ENCODE measurements around the gene GTF2A2. TPM values are rescaled to one million over a fixed set of nuclear protein-coding genes. Genes with fewer than 3 reads are reported as not detected.
"Not testable (repeated sequence)": the region's sequence is repeated elsewhere in the genome, so short reads cannot be mapped to it uniquely, and the experiment has no call there.

GTF2A2 gene, protein sequence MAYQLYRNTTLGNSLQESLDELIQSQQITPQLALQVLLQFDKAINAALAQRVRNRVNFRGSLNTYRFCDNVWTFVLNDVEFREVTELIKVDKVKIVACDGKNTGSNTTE
- 100 to 1,000 TPM; 115 to 206 (median 142) TPM for polyA plus RNA-seq (ENCODE audit: low read depth in 6 of 6)

DNA sequence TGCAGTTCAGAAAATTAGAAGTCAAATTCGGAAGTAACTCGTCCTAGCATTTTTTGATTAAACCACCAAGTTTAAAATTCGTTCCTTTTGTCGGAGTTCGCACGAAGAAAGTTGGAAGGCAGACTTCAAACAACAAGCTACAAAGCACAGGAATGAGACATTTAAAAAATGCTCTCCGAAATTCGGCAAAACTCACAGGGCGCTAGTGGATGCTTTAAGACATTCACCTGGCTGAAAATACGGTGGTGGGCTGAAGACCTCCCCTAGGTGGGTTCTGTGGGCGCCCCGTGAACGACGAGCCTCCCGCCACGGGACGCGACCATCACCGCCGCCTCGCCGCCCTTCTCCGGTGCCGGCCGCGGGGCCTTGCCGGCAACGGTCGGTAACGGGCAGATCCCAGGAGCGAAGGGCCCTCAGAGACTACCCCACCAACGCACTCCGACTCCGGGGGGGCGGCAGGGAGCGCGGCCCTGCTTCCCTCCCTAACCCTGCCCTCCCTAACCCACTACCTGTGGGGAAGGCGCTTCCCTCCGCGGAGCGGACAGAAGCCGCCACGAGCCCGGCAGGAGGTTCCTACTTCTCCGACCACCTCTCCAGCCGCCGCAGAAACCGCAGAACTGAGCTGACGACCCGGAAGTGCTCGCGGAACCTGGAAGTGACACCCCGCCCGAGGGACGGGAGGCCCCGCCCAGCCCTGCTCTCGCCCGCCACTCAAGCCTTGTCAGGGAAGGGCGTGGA is at the start of gene GTF2A2:
Gene GTF2A2, minus strand, starts transcription at position 619 of the 738 bp plus-strand sequence. CDS start 5,238 bp downstream, outside the sequence.
- Mint-ChIP-seq H3K27me3 (no peaks in the 10 kb centered on the region), H3K27ac (peak within 1 kb of the TSS in 5 of 6 donors; percentile 85 to 92 (median 91)), H3K36me3 (peaks cover 5 to 6% of the 10 kb centered on the region in 2 donors), H3K9me3 (no peaks in the 10 kb centered on the region), H3K4me1 (peaks cover 7 to 10% (median 10%) of the 10 kb centered on the region in 3 donors), H3K4me3 (peak within 1 kb of the TSS in 3 of 8 donors; percentile 57 to 93 (median 91))
- peak; percentile 99 for ATAC-seq (ENCODE audit: low read depth in 2 of 2)
- DNase-seq: peak; percentile 92

GRCh38 chr15:59703979-59704796 is 46.9 kb upstream of the GTF2A2 start:
- ATAC-seq (ENCODE audit: low read depth in 2 of 2): no peak
- Mint-ChIP-seq H3K9me3 (peaks cover 0 to 11% (median 2%) of the 10 kb centered on the region in 7 donors), H3K4me1 (no peaks in the 10 kb centered on the region), H3K27ac (no peak overlapping the region), H3K4me3 (no peak overlapping the region), H3K27me3 (peaks cover 0 to 16% (median 12%) of the 10 kb centered on the region in 3 donors), H3K36me3 (no peaks in the 10 kb centered on the region)
- no peak for DNase-seq

DNA sequence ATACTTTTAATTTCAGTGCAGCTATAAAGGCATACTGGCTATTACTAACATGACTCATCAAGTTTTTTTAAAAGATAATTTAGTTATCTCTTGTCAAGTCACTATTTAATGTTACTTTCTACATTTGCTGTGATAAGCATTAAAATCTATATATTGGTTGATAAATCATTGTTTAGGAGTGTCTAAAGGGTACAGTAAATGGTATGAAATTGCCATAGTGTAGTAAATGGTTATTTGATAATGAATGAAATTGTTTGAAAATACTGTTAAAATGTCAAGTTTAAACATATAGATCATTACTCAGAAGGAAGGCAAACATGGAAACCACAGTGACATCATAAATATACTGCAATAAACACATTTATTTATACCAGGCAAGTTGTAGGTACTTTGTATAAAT is 45.0 kb upstream of the GTF2A2 start:
- DNase-seq (no peak), ATAC-seq (ENCODE audit: low read depth in 2 of 2) (no peak)
- no peaks in the 10 kb centered on the region for H3K4me1 Mint-ChIP-seq
- H3K9me3 Mint-ChIP-seq: peaks cover 0 to 1% (median 0%) of the 10 kb centered on the region in 7 donors
- H3K36me3 Mint-ChIP-seq: no peaks in the 10 kb centered on the region
- no peak overlapping the region for H3K27ac Mint-ChIP-seq
- H3K27me3 Mint-ChIP-seq: peaks cover 0 to 6% (median 5%) of the 10 kb centered on the region in 3 donors
- H3K4me3 Mint-ChIP-seq: no peak overlapping the region

GRCh38 chr15:59701880-59702279 is 44.6 kb upstream of the GTF2A2 start:
- H3K4me3 Mint-ChIP-seq: no peak overlapping the region
- ATAC-seq (ENCODE audit: low read depth in 2 of 2) (no peak), DNase-seq (no peak)
- H3K4me1 Mint-ChIP-seq: no peaks in the 10 kb centered on the region
- no peak overlapping the region for H3K27ac Mint-ChIP-seq
- peaks cover 0 to 5% (median 1%) of the 10 kb centered on the region in 3 donors for H3K27me3 Mint-ChIP-seq
- H3K36me3 Mint-ChIP-seq: no peaks in the 10 kb centered on the region
- no peaks in the 10 kb centered on the region for H3K9me3 Mint-ChIP-seq

DNA sequence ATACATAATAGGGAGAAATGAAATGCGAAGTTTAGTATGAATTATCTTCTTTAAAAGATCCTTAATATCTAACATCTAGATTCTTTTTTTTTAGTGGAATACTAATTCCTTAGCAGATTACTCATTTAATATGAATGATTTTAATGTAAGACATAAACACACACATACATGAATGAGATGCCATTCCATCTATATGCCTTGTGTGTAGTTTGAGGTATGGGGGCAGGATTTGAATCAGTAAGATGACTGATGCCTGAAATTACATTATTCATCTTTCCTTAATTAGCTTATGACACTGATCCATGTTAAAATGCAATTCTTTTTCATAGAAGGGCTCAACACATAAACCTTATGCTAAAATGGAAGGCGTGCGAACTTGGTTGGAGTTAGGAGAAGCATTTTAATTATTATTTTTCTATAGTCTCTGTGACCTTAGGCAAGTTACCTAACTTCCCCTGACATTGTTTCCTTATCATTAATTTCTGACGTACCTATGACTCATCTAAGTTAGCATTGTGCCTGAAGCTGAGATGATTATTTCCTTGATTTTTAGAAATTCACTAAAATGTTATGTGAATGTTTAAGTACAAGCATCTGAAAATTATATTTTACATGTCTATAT is 42.6 kb upstream of the GTF2A2 start:
- ATAC-seq (ENCODE audit: low read depth in 2 of 2) (no peak), DNase-seq (no peak)
- Mint-ChIP-seq H3K4me1 (no peaks in the 10 kb centered on the region), H3K27me3 (no peaks in the 10 kb centered on the region), H3K9me3 (no peaks in the 10 kb centered on the region), H3K27ac (no peak overlapping the region), H3K36me3 (peaks cover 0 to 4% of the 10 kb centered on the region in 2 donors), H3K4me3 (no peak overlapping the region)

GRCh38 chr15:59698065-59698464 is 40.8 kb upstream of the GTF2A2 start:
- not testable (repeated sequence) for H3K27me3 Mint-ChIP-seq; H3K4me1 Mint-ChIP-seq; H3K36me3 Mint-ChIP-seq; H3K27ac Mint-ChIP-seq; DNase-seq; H3K4me3 Mint-ChIP-seq; H3K9me3 Mint-ChIP-seq; ATAC-seq (ENCODE audit: low read depth in 2 of 2)

DNA sequence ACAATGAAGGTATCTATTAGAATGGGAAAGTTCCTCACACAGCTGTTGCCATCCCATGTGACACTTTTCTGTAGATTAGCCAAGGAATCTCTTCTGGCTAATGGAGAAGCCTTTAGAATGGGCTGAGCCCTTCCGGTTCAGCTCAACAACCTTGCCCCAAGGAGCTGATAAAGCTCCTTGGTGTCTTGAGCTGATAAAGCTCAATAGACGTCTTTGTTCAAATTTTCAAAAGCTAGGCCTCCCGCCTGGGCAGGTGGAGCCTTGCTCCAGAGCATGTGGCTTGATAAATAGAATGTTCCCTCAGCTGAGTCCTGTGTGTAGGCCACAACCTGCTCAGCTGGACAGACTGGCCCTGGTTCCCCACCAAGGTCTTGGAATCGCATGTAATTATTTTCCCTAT is 39.0 kb upstream of the GTF2A2 start:
- Mint-ChIP-seq H3K27ac (peak overlapping the region in 1 of 6 donors; percentile 32), H3K4me1 (peaks cover 0 to under 1% (median 0%) of the 10 kb centered on the region in 3 donors), H3K27me3 (no peaks in the 10 kb centered on the region), H3K4me3 (no peak overlapping the region), H3K36me3 (peaks cover 0 to 4% of the 10 kb centered on the region in 2 donors), H3K9me3 (no peaks in the 10 kb centered on the region)
- no peak for DNase-seq
- no peak for ATAC-seq (ENCODE audit: low read depth in 2 of 2)

DNA sequence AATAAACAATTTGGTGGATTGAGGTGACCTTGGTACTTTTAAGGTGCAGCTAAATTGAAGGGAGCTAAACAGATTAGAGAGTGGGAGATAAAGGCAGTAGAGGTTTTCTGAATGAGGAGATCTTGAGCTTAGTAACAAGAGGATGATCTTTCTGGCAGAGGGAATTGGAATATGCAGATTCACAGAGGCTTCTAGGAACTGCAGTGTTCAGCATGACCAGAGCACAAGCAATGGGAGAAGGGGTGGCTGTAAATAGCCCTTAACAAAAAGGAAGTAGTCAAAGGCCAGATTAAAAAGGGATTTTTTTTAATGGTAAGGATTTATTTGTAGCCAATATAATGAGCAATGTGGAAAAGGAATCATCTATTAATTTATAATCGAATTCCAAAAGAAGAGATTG is 37.5 kb upstream of the GTF2A2 start:
- Mint-ChIP-seq H3K27me3 (no peaks in the 10 kb centered on the region), H3K27ac (peak overlapping the region in 1 of 6 donors; percentile 19), H3K9me3 (no peaks in the 10 kb centered on the region), H3K4me1 (peaks cover 3 to 14% (median 12%) of the 10 kb centered on the region in 3 donors), H3K36me3 (peaks cover 0 to 4% of the 10 kb centered on the region in 2 donors), H3K4me3 (no peak overlapping the region)
- ATAC-seq (ENCODE audit: low read depth in 2 of 2): no peak
- DNase-seq: no peak

- no peaks in the 10 kb centered on the region for H3K27me3 Mint-ChIP-seq
- no peaks in the 10 kb centered on the region for H3K9me3 Mint-ChIP-seq
- peaks cover 4 to 11% of the 10 kb centered on the region in 2 donors for H3K36me3 Mint-ChIP-seq
- ATAC-seq (ENCODE audit: low read depth in 2 of 2) (no peak), DNase-seq (peak; percentile 61)
- H3K4me3 Mint-ChIP-seq: peak overlapping the region; percentile 26 to 89 (median 72)
- peaks cover 18 to 33% (median 31%) of the 10 kb centered on the region in 3 donors for H3K4me1 Mint-ChIP-seq
- peak overlapping the region in 5 of 6 donors; percentile 39 to 99 (median 88) for H3K27ac Mint-ChIP-seq
These were observed 34.0 kb upstream of the GTF2A2 start for GRCh38 chr15:59691194-59691805.

GRCh38 chr15:59689626-59690236 is 32.4 kb upstream of the GTF2A2 start:
- H3K27ac Mint-ChIP-seq: peak overlapping the region; percentile 97 to 99 (median 98)
- ATAC-seq (ENCODE audit: low read depth in 2 of 2) (no peak), DNase-seq (peak; percentile 35)
- peak overlapping the region; percentile 85 to 99 (median 98) for H3K4me3 Mint-ChIP-seq
- no peaks in the 10 kb centered on the region for H3K9me3 Mint-ChIP-seq
- no peaks in the 10 kb centered on the region for H3K27me3 Mint-ChIP-seq
- H3K36me3 Mint-ChIP-seq: peaks cover 0 to 11% of the 10 kb centered on the region in 2 donors
- H3K4me1 Mint-ChIP-seq: peaks cover 28 to 44% (median 40%) of the 10 kb centered on the region in 3 donors

GRCh38 chr15:59688782-59689625 is 31.7 kb upstream of the GTF2A2 start, which contains the start of gene BNIP2:
TSS of gene BNIP2 (minus strand) at chr15:59689320. CDS start at chr15:59682457, 6,863 bp downstream.
- peak within 1 kb of the TSS; percentile 97 to 99 (median 98) for H3K27ac Mint-ChIP-seq
- peak within 1 kb of the TSS; percentile 85 to 99 (median 98) for H3K4me3 Mint-ChIP-seq
- H3K9me3 Mint-ChIP-seq: no peaks in the 10 kb centered on the region
- peaks cover 28 to 51% (median 40%) of the 10 kb centered on the region in 3 donors for H3K4me1 Mint-ChIP-seq
- DNase-seq: peak; percentile 99
- H3K27me3 Mint-ChIP-seq: no peaks in the 10 kb centered on the region
- H3K36me3 Mint-ChIP-seq: peaks cover 0 to 11% of the 10 kb centered on the region in 2 donors
- peak; percentile 83 for ATAC-seq (ENCODE audit: low read depth in 2 of 2)

DNA sequence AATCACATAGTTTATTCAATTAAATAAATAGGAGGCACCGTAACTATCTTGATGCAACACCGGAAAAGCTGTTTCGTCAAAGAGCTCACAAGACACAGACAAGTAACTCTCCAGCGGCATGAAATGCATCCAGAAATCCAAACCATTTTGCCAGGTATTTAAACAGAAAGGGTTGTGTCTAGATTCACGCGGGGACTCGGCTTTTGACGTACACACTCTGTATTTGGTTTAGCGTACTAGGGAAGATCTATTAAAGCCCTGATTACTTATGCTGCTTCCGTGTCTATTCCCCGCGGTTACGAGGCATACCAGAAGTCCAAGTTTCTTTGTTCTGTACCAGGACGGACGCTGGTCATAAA is 31.1 kb upstream of the GTF2A2 start:
- Mint-ChIP-seq H3K4me1 (peaks cover 28 to 56% (median 42%) of the 10 kb centered on the region in 3 donors), H3K27me3 (no peaks in the 10 kb centered on the region)

More for the DNA sequence above, 31.1 kb upstream of the GTF2A2 start:
- DNase-seq: peak; percentile 25
- Mint-ChIP-seq H3K4me3 (peak overlapping the region; percentile 85 to 99 (median 98)), H3K27ac (peak overlapping the region; percentile 97 to 99 (median 98)), H3K9me3 (no peaks in the 10 kb centered on the region), H3K36me3 (peaks cover 0 to 11% of the 10 kb centered on the region in 2 donors)
- no peak for ATAC-seq (ENCODE audit: low read depth in 2 of 2)

Data from naive B cell (primary cell).